GM18498 (cell line): Measurements from ENCODE around the gene DPPA4.

Experiments used
- ATAC-seq: cut with Tn5 transposase; IDR thresholded peaks from one replicate; pipeline ENCODE4 v1.9.1; 2021; ENCODE audit warnings: mild to moderate bottlenecking, moderate library complexity; ENCODE audit not compliant: unreplicated experiment

DPPA4 gene

GRCh38 chr3:109339197-109339596 lies 1.9 kb upstream of the DPPA4 start:
- ATAC-seq = no peak

DNA sequence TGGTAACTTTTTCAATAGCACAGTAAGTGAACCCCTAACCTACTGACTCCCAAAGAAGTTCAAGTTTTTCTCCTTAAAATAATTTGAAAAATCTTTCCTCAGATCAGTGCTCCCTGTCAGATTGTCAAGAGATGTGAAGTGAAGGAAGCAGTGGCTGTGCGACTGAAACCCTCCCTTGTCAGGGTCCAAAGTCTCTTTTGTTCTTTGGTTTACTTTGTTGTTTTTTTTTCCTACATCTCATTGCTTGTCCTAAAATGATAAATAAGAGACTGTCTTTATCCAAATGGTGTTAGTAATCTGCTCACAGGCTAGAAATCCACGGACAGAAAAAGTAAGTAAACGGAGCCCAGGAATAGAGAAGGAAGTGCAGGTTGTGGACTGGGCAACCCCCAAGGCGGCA lies 976 bp upstream of the DPPA4 start:
- no peak for ATAC-seq

GRCh38 chr3:109336291-109336861 lies 970 bp downstream of the DPPA4 start:
- no peak for ATAC-seq

- ATAC-seq = no peak
Measured at GRCh38 chr3:109334572-109334971, 2.8 kb downstream of the DPPA4 start.

DNA sequence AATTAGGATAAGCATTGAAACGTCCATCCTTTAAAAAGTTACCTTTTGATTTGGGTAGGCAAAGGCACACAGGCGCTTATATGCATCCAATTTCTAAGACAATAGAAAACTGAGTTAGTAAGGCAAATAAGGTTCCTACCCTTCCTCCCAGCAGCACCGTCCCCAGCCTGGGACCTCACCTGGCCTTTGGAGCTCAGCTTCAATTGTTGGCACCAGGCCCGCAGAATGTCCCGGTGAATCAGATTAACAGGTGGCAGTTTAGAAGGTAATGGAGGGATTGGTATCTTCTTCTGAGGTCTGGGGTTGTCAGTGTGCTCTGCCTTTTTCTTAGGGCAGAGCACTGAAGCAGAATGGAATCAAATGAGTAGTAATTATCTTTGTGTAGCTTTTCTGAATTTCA lies 5.7 kb downstream of the DPPA4 start:
- ATAC-seq = no peak

- no peak for ATAC-seq
Measured at GRCh38 chr3:109330405-109330804, 6.9 kb downstream of the DPPA4 start.

DNA sequence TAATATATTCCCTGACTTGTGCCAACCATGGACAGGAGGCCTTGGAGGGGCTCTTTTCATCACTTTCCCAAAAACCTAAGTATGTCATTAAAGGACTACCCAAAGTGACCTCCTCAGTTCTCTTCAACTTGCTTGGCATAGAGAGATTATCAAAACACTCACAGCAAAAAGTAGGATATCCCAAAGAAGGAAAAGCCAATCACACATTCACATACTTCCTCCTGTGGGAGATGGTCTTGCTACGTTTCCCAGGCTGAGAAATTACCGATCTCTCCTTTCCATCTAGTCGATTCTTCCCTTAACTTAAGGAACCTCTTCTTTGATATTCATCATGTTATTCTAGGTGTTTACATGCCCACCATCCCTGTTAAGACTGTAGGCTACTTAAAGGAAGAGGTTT lies 9.1 kb downstream of the DPPA4 start:
- no peak for ATAC-seq

GRCh38 chr3:109325657-109326056 lies 11.7 kb downstream of the DPPA4 start:
- ATAC-seq = no peak

DNA sequence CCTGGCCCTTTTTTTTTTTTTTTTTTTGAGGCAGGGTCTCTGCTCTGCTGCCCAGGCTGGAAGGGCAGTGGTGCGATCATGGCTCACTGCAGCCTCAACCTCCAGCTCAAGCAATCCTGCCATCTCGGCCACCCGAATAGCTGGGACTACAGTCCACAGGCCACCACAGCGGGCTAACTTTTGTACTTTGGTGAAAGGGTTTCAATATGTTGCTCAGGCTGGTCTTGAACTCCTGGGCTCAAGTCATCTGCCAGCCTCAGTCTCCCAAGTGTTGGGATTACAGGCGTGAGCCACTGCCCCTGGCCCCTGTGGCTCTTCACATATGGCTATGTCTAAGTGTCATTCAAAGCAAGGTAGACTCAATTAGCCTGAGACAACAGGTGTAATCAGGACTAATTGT lies 12.2 kb downstream of the DPPA4 start:
- ATAC-seq = no peak

- ATAC-seq = no peak
Measured at GRCh38 chr3:109316162-109316730, 21.1 kb downstream of the DPPA4 start, which contains the start of gene DPPA2. TSS of gene DPPA2 (minus strand) at chr3:109316517. CDS start at chr3:109314542, 1,975 bp downstream.

DNA sequence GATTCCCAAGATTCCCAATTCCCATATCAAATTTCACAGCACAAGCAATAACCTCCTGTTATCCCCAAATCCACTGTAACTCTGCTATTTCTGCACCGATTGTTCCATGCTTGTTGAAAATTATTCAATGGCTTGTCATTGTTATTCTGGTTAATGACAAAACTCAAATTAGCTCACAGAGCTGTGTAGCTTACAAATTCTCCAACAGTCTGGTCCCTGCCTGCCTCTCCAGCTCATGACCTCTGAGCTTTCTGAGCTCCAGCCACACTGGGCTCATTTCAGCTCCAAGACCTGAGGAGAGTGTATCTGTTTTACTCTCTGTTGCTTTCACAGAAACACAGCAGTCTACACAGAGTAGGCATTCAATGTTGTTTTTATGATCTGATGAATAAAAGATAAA lies 24.3 kb downstream of the DPPA4 start:
- ATAC-seq = no peak

DNA sequence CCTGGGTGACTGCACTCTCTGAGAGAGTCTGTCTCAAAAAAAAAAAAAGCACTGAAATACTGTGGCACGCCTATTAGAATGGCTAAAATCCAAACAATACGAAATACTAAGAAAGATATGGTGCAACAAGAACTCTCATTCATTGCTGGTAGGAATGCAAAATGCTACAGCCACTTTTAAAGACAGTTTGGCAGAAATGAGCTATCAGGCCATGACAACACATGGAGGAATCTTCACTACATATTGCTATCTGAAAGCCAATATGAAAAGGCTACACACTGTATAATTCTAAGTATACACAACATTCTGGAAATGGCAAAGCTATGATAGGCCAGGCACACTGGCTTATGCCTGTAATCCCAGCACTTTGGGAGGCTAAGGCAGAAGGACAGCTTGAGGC lies 39.9 kb downstream of the DPPA4 start:
- ATAC-seq = no peak

DNA sequence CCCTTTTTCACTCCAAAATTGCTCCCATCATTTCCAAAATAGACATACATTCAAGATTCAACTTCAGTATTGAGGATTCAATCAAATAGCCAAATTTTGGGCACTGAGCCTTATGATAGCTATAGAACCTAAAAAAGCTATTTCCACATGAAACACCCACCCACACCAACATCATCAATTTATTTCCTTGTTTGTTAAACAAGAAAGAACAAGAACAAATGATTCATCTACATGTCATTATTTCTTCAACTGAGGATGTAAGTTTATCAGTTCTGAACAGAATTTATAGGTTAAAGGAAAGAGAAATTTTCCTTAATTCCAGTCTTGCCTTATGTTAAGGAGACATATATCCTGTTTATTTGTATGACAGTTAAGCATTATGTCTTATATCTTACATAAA lies 53.3 kb downstream of the DPPA4 start:
- no peak for ATAC-seq

- no peak for ATAC-seq
Measured at GRCh38 chr3:109278546-109278945, 58.8 kb downstream of the DPPA4 start.

GRCh38 chr3:109278141-109278540 lies 59.2 kb downstream of the DPPA4 start:
- ATAC-seq = no peak
